H1 (cell line): ENCODE results near the gene C1orf21. TPM values are rescaled to one million over a fixed set of nuclear protein-coding genes. Genes with fewer than 3 reads are reported as not detected.

ENCODE experiments used
- CTCF ChIA-PET: fragments of 300-600 bp; sonication (Branson Sonifier 250); formaldehyde crosslinking; loops from one replicate; lab custom pipeline; 2021; ENCODE audit not compliant: partially characterized antibody; lab: Charles Lee
- POLR2A ChIA-PET: fragments of 300-600 bp; sonication (Branson Sonifier 250); formaldehyde crosslinking; loops from one replicate; lab custom pipeline; 2021; ENCODE audit warnings: inconsistent platforms; ENCODE audit not compliant: partially characterized antibody; lab: Charles Lee
- DNase-seq, 2 experiments: peaks; one replicate each; pipeline versions ENCODE4 v3.0.0 to v3.0.0-alpha.2; 2010 to 2022; ENCODE audit warnings: low spot score in 2 of 2, low read depth in 1 of 2, mixed read lengths in 1 of 2
- FAIRE-seq: peaks from 2 replicates; lab custom pipeline; 2011; peaks lifted over from hg19 to GRCh38; lab: Jason Lieb, UNC
- H2AFZ ChIP-seq: 2 replicates; pipeline ENCODE4 v1.8.1; 2012; ENCODE audit warnings: low read length, inconsistent platforms
- H2AK5ac ChIP-seq: 2 replicates; pipeline ENCODE4 v1.6.1; 2013; ENCODE audit warnings: low read depth, low read length
- H2BK120ac ChIP-seq: replicated peaks from 2 replicates; pipeline ENCODE3; 2013; ENCODE audit warnings: low read depth, low read length, inconsistent platforms
- H2BK12ac ChIP-seq: 2 replicates; pipeline ENCODE4 v1.6.1; 2013; ENCODE audit warnings: low read depth, low read length
- H2BK15ac ChIP-seq: 2 replicates; pipeline ENCODE4 v1.6.1; 2013; ENCODE audit warnings: low read length
- H2BK20ac ChIP-seq: 2 replicates; pipeline ENCODE4 v1.6.1; 2013; ENCODE audit warnings: low read length
- H2BK5ac ChIP-seq: 2 replicates; pipeline ENCODE4 v1.6.1; 2013; ENCODE audit warnings: low read depth, low read length
- H3K14ac ChIP-seq: 2 replicates; pipeline ENCODE4 v1.6.1; 2013; ENCODE audit warnings: inconsistent platforms; ENCODE audit not compliant: insufficient read length
- H3K18ac ChIP-seq: 2 replicates; pipeline ENCODE4 v1.6.1; 2013; ENCODE audit warnings: low read length; ENCODE audit errors: extremely low read depth
- H3K23ac ChIP-seq: 2 replicates; pipeline ENCODE4 v1.6.1; 2013; ENCODE audit warnings: inconsistent platforms; ENCODE audit not compliant: insufficient read length
- H3K23me2 ChIP-seq: 2 replicates; pipeline ENCODE4 v1.6.1; 2013; ENCODE audit warnings: low read depth, low read length
- H3K27ac ChIP-seq: 2 replicates; pipeline ENCODE4 v1.6.1; 2011; ENCODE audit warnings: low read depth, low read length, inconsistent platforms
- H3K27me3 ChIP-seq, 4 experiments: replicated peaks in 1 of 4; 1 replicate in 1 of 4; 2 replicates in 3 of 4; pipeline versions ENCODE4 v1.6.1 to v1.8.1; 2011 to 2013; ENCODE audit warnings: low read length in 3 of 4, mild to moderate bottlenecking in 3 of 4, inconsistent platforms in 2 of 4, mixed read lengths in 2 of 4, moderate library complexity in 1 of 4; ENCODE audit not compliant: control insufficient read depth in 3 of 4, insufficient read depth in 3 of 4; ENCODE audit errors: extremely low read depth in 1 of 4
- H3K36me3 ChIP-seq, 4 experiments: 2 replicates each; pipeline versions ENCODE4 v1.6.1 to v1.8.1; 2011 to 2013; ENCODE audit warnings: mild to moderate bottlenecking in 4 of 4, low read length in 3 of 4, moderate library complexity in 2 of 4, control low read depth in 1 of 4, inconsistent platforms in 1 of 4; ENCODE audit not compliant: insufficient read depth in 4 of 4, control insufficient read depth in 2 of 4
- H3K4ac ChIP-seq: replicated peaks from 2 replicates; pipeline ENCODE3; 2013; ENCODE audit warnings: low read length, low read depth, mixed read lengths, inconsistent platforms; ENCODE audit not compliant: insufficient read length
- H3K4me1 ChIP-seq, 4 experiments: replicated peaks in 1 of 4; 1 replicate in 1 of 4; 2 replicates in 3 of 4; pipeline versions ENCODE4 v1.6.1 to v1.8.1; 2011 to 2013; ENCODE audit warnings: low read length in 3 of 4, inconsistent platforms in 2 of 4, mixed read lengths in 1 of 4; ENCODE audit not compliant: insufficient read depth in 4 of 4, control insufficient read depth in 3 of 4
- H3K4me2 ChIP-seq, 2 experiments: 2 replicates each; pipeline versions ENCODE4 v1.6.1 to v1.8.1; 2011 to 2013; ENCODE audit warnings: low read depth in 2 of 2, low read length in 2 of 2, control low read depth in 1 of 2, inconsistent platforms in 1 of 2, mild to moderate bottlenecking in 1 of 2; ENCODE audit not compliant: insufficient read depth in 1 of 2
- H3K4me3 ChIP-seq, 4 experiments: fragments of 200-600, 300-600 bp in 1 of 4; sonication (generic), shearing (Covaris generic), sonication (Bioruptor Twin) in 1 of 4; 2 replicates each; pipeline versions ENCODE4 v1.5.1 to v1.8.1; 2011 to 2016; ENCODE audit warnings: low read length in 4 of 4, low read depth in 3 of 4, control low read depth in 2 of 4, inconsistent platforms in 2 of 4, mild to moderate bottlenecking in 2 of 4, mixed read lengths in 1 of 4, moderate library complexity in 1 of 4; ENCODE audit not compliant: insufficient read depth in 2 of 4; ENCODE audit errors: extremely low read depth in 1 of 4
- H3K56ac ChIP-seq: replicated peaks from 2 replicates; pipeline ENCODE3; 2013; ENCODE audit warnings: low read depth, mild to moderate bottlenecking, mixed read lengths, low read length, inconsistent platforms; ENCODE audit not compliant: insufficient read length
- H3K79me1 ChIP-seq: 2 replicates; pipeline ENCODE4 v1.6.1; 2013; ENCODE audit warnings: low read depth, low read length, control low read depth
- H3K79me2 ChIP-seq, 2 experiments: 2 replicates each; pipeline versions ENCODE4 v1.6.1 to v1.8.1; 2012 to 2013; ENCODE audit warnings: low read length in 2 of 2, mild to moderate bottlenecking in 2 of 2, inconsistent platforms in 1 of 2; ENCODE audit not compliant: insufficient read depth in 2 of 2, control insufficient read depth in 1 of 2
- H3K9ac ChIP-seq, 4 experiments: replicated peaks in 1 of 4; 1 replicate in 1 of 4; 2 replicates in 3 of 4; pipeline versions ENCODE4 v1.6.1 to v1.8.1; 2011 to 2013; ENCODE audit warnings: low read depth in 3 of 4, low read length in 3 of 4, control low read depth in 2 of 4, mild to moderate bottlenecking in 2 of 4, moderate library complexity in 2 of 4, inconsistent platforms in 1 of 4; ENCODE audit errors: extremely low read depth in 1 of 4
- H3K9me3 ChIP-seq, 2 experiments: 2 replicates each; pipeline versions ENCODE4 v1.6.1 to v1.8.1; 2012 to 2013; ENCODE audit warnings: mild to moderate bottlenecking in 2 of 2, moderate library complexity in 2 of 2, control low read depth in 1 of 2, inconsistent platforms in 1 of 2, low read depth in 1 of 2, low read length in 1 of 2, mixed read lengths in 1 of 2; ENCODE audit not compliant: insufficient read depth in 2 of 2
- H4K20me1 ChIP-seq, 2 experiments: replicated peaks in 1 of 2; 2 replicates each; pipeline versions ENCODE3 to v1.8.1; 2011 to 2013; ENCODE audit warnings: inconsistent platforms in 2 of 2, low read length in 2 of 2, mild to moderate bottlenecking in 1 of 2; ENCODE audit not compliant: insufficient read depth in 2 of 2, control insufficient read depth in 1 of 2
- H4K5ac ChIP-seq: 2 replicates; pipeline ENCODE4 v1.6.1; 2013; ENCODE audit warnings: low read length, low read depth, mixed read lengths, inconsistent platforms; ENCODE audit not compliant: insufficient read length
- H4K8ac ChIP-seq: 2 replicates; pipeline ENCODE4 v1.8.0; 2013; ENCODE audit warnings: mild to moderate bottlenecking, moderate library complexity, low read length, inconsistent platforms; ENCODE audit not compliant: insufficient read depth; ENCODE audit errors: extremely low read depth
- H4K91ac ChIP-seq: replicated peaks from 2 replicates; pipeline ENCODE3; 2013; ENCODE audit warnings: low read length, mixed read lengths, inconsistent platforms; ENCODE audit not compliant: insufficient read length
- CHD1 ChIP-seq: IDR thresholded peaks from 2 replicates; pipeline ENCODE4 v1.6.1; 2012; ENCODE audit warnings: low read depth, low read length, improper control_type of control experiment
- CREB1 ChIP-seq: IDR thresholded peaks from 2 replicates; pipeline ENCODE4 v1.6.1; 2012; ENCODE audit warnings: inconsistent platforms
- GABPA ChIP-seq: IDR thresholded peaks from 2 replicates; pipeline ENCODE4 v1.6.1; 2011; ENCODE audit warnings: mild to moderate bottlenecking, low read length, moderate library complexity, borderline replicate concordance; ENCODE audit not compliant: insufficient read depth
- JUN ChIP-seq: IDR thresholded peaks from 2 replicates; pipeline ENCODE4 v1.6.1; 2011; ENCODE audit warnings: low read depth, mild to moderate bottlenecking, improper control_type of control experiment, low read length
- KDM1A ChIP-seq: fragments of 200-600, 300-600 bp; sonication (generic); IDR thresholded peaks from 2 replicates; pipeline ENCODE4 v1.7.1; 2016; ENCODE audit warnings: mild to moderate bottlenecking, low read length, borderline replicate concordance
- KDM5A ChIP-seq: fragments of 200-600 bp; IDR thresholded peaks from 2 replicates; pipeline ENCODE4 v1.7.1; 2012; ENCODE audit warnings: mild to moderate bottlenecking, low read length, inconsistent platforms, mixed read lengths
- RFX5 ChIP-seq: IDR thresholded peaks from 2 replicates; pipeline ENCODE4 v1.6.1; 2011; ENCODE audit warnings: low read depth, low read length, improper control_type of control experiment, borderline replicate concordance
- SRF ChIP-seq: IDR thresholded peaks from 2 replicates; pipeline ENCODE4 v1.6.1; 2011; ENCODE audit warnings: mild to moderate bottlenecking, low read depth, low read length, moderate library complexity
- TCF12 ChIP-seq: IDR thresholded peaks from 2 replicates; pipeline ENCODE4 v1.6.1; 2011; ENCODE audit warnings: low read depth, mild to moderate bottlenecking, low read length
- WGBS, 2 experiments: shearing (Covaris generic) in 1 of 2; methylation state at CpG; one replicate each; pipeline versions ENCODE4 v1.1.6 to v1.1.7; 2013 to 2015; ENCODE audit warnings: low lambda C conversion rate in 2 of 2, mixed read lengths in 2 of 2, inconsistent platforms in 1 of 2, low coverage in 1 of 2, missing lambda C conversion rate in 1 of 2; ENCODE audit not compliant: insufficient replicate concordance in 2 of 2, insufficient coverage in 1 of 2, insufficient read length in 1 of 2; ENCODE audit errors: extremely low coverage in 1 of 2, missing lambda C conversion rate in 1 of 2; 5-methylcytosine and 5-hydroxymethylcytosine counted together
- polyA plus RNA-seq, 7 experiments: library from polyadenylated mRNA; depleted of rRNA in 3 of 7; stranded (reverse) in 5 of 7; unstranded in 2 of 7; fragments of >200 nt in 5 of 7; fragments of 200-250 nt in 2 of 7; gene quantifications; 1 replicate in 5 of 7; 2 replicates in 1 of 7; 4 replicates in 1 of 7; pipeline versions ENCODE4 v1.2.1 to v1.2.3, GENCODE V29; 2011 to 2013; ENCODE audit warnings: missing spikeins in 2 of 7, mixed read lengths in 2 of 7
- total RNA-seq: library from RNA; stranded (reverse); fragmentation: NEBNext Ultra II Directional; extraction: Animal tissue kit (Norgen Biotek cat#: 25700); gene quantifications from 2 replicates; pipeline ENCODE4 v1.2.1, GENCODE V29; 2021

The C1orf21 gene
- total and polyA plus RNA-seq, 2 of the 8 experiments (the other 6 are each of a cell fraction or from before 2014, with no cell fraction given) = 16.6 to 51.0 TPM

DNA sequence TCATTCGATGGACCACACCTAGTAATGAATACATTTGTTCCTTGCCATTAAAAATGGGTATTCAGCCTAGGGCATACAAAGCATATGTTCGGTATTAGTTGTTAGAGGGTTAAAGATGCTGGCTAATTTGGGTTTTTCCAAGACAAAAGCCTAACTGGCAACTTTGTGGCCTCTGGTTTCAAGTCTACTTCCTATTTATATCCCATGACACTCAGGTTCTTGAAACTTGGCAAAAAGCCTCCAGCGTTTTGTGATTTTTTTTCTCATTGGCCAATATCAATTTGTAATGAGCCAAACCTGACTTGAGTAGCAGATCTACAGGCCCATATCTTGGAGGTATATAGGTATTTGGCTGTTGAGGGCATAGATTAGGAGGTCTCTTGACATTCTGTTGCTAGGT is 75.3 kb downstream of the C1orf21 start:
- H2AK5ac ChIP-seq = no peak overlapping the region
- no peak overlapping the region for H3K4ac ChIP-seq
- H2BK20ac ChIP-seq = no peak overlapping the region
- FAIRE-seq (no peak), DNase-seq (no peak)
- H3K27ac ChIP-seq = no peak overlapping the region
- H4K91ac ChIP-seq = no peak overlapping the region
- no peaks in the 10 kb centered on the region for H3K9me3 ChIP-seq
- no peak overlapping the region for H3K4me2 ChIP-seq
- ChIA-PET CTCF (no interaction called here), POLR2A (no interaction called here)
- H3K18ac ChIP-seq = no peak overlapping the region
- H3K56ac ChIP-seq = no peak overlapping the region
- peaks cover 0 to 12% (median 4%) of the 10 kb centered on the region in 4 experiments; a peak in 4 of 7 replicates for H3K4me1 ChIP-seq
- H2AFZ ChIP-seq = no peak overlapping the region
- H3K9ac ChIP-seq = no peak overlapping the region
- H2BK120ac ChIP-seq = no peak overlapping the region
- H3K4me3 ChIP-seq = no peak overlapping the region
- 93% methylated on average over 3 of the region's 3 CpGs; no CpG with 5 or more reads in 1 of the 2 experiments for WGBS, 2 experiments
- no peak overlapping the region for H4K5ac ChIP-seq
- H3K14ac ChIP-seq = no peak overlapping the region
- H2BK12ac ChIP-seq = no peak overlapping the region
- H4K8ac ChIP-seq = no peak overlapping the region
- H3K79me2 ChIP-seq = peaks cover 1 to 74% of the 10 kb centered on the region in 2 experiments; a peak in 3 of 4 replicates
- H4K20me1 ChIP-seq = no peaks in the 10 kb centered on the region
- peaks cover 5% of the 10 kb centered on the region for H3K79me1 ChIP-seq
- H3K23ac ChIP-seq = no peak overlapping the region
- H3K27me3 ChIP-seq = no peaks in the 10 kb centered on the region
- TF ChIP-seq KDM1A = no peak
- no peak for TF ChIP-seq TCF12
- no peak for TF ChIP-seq KDM5A
- TF ChIP-seq CHD1 = no peak
- TF ChIP-seq JUN = no peak
- TF ChIP-seq SRF = no peak
- no peak for TF ChIP-seq CREB1
- no peak for TF ChIP-seq RFX5
- no peak for TF ChIP-seq GABPA
- no peak overlapping the region for H2BK5ac ChIP-seq
- H3K36me3 ChIP-seq = 0 out of 8 replicates have a peak, but pooled peaks cover 0 to 2% (median 0%) of the 10 kb centered on the region in 4 experiments
- H3K23me2 ChIP-seq = no peaks in the 10 kb centered on the region
- no peak overlapping the region for H2BK15ac ChIP-seq
